COLO668 (cell line): ENCODE results near the gene TMBIM1.

Source experiments
- DNase-seq: peaks from one replicate; lab custom pipeline; 2025; ENCODE audit not compliant: unreplicated experiment; lab: John Stamatoyannopoulos, UW

TMBIM1 gene

DNA sequence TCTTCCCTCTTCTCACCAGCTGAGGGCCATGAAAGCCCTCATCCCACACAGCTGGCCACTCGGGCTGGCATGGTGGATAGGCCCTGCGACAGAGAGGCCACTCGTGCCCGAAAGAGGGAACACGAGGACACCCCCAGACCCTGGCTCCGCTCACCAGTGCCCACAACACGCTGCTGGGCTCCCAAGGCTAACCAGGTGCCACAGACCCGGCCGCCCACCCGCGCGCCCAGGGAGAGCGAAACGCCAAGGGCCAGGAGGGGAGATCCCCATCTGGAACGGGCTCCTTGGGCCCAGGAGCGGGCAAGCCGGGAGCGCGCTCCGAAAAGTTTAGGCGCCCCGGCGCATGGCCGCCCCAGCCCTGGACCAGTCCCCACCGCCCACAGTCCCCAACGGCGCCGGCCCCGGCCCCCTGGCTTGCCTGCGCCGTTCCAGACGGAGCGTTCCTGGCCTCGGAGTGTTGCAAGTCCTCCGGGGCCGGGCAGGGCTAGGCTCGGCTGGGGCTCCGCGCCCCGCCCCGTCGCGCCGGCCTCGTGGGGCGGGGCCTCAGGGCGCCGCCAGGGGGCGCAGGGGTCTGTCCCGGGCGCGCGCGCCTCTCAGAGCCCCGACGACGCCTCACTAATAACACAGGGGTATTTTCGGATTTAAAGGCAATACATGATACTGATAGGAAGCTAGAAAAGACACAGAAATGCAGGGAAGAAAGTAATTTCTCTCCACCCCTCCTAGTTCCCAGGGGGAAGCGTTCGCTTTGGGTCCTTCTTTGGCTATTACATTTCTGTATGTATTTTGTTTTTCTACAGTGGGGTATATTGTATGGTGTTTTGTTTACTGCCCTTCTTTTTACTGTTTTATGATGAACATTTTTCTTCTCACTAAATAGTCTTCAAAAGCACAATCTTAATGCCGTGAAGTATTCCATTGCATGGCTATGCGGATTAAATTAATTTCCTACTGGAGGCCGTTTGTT lies at the start of gene TMBIM1:
TMBIM1 (minus strand) TSS at position 456 of the 967 bp plus-strand sequence. CDS start 10,362 bp downstream, outside the sequence.
- peak; percentile 72 for DNase-seq

DNA sequence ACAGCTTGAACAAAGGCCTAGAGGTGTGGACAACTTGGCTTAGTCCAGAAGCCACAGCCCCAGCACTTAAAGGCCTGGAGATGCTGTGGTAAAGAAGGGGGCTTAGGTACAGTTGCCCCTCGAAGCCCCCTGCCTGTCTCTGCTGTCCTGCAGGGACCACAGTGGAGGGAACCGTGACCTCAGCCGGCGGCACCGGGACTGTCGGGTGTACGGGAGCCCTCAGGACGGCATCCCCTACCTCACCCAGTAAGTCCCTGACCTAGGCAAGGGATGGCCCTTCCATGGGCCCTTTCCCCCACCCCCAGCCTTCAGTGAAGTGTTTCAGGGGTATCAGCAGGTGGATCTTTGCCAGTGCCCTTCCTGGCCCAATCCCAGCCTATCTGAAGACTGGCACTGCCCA lies 49.1 kb upstream of the TMBIM1 start:
- DNase-seq = no peak

DNA sequence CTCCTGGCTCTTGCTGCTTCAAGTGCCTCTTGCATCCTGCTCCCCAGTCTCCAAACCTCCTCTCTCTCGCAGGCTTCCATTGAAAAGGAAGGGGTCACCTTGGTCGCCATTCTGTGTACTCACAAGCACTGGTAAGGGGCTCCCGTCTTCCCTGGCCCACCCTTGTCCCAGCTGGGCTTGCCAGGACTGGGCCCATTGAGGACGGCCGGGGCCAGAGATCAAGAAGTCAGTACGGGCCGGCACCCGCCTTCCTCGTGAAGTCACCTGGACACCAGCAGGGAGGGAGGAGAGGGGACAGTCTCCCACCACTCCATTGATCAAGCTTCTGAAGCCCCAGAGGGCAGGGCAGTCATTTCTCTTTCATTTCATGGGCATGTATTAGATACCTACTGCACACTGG lies 48.4 kb upstream of the TMBIM1 start:
- DNase-seq = no peak

- DNase-seq = no peak
Measured at GRCh38 chr2:218334531-218334930, 42.2 kb upstream of the TMBIM1 start.

DNA sequence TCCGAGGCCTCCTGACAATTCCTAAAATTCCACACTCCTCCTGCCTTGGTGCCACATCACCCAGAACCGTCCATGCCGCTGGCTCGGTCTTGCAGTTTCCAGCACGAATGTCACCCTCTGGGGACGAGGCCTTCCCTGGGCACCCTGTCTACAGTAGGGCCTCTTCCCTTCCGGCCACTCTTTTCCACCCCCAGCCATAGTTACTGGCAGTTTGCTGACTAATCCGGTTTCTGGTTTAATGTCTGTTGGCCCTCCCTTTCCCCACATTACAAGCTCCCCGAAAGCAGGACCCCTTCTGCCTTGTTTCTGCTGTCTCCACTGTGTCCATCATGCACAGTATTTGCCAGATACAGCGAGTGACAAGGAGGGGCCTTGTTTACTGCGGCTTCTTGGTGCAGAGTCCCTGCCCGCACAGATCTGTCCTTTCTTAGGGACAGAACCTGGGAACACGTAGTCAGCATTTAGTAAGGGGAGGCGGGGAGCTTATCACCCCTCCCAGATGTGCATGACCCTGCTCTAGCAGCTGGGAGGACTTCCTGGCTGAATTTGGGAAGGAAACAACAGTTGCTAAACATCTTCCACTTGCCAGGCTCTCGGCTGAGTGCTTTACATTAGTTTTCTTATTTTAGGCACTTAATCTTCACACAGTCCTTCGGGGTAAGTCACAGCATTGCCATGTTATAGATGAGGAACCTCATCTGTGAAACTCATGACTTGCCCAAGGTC lies 40.8 kb upstream of the TMBIM1 start:
- DNase-seq = no peak

- no peak for DNase-seq
Measured at GRCh38 chr2:218332288-218332687, 40.0 kb upstream of the TMBIM1 start.

- DNase-seq = no peak
Measured at GRCh38 chr2:218331745-218332144, 39.4 kb upstream of the TMBIM1 start.

DNA sequence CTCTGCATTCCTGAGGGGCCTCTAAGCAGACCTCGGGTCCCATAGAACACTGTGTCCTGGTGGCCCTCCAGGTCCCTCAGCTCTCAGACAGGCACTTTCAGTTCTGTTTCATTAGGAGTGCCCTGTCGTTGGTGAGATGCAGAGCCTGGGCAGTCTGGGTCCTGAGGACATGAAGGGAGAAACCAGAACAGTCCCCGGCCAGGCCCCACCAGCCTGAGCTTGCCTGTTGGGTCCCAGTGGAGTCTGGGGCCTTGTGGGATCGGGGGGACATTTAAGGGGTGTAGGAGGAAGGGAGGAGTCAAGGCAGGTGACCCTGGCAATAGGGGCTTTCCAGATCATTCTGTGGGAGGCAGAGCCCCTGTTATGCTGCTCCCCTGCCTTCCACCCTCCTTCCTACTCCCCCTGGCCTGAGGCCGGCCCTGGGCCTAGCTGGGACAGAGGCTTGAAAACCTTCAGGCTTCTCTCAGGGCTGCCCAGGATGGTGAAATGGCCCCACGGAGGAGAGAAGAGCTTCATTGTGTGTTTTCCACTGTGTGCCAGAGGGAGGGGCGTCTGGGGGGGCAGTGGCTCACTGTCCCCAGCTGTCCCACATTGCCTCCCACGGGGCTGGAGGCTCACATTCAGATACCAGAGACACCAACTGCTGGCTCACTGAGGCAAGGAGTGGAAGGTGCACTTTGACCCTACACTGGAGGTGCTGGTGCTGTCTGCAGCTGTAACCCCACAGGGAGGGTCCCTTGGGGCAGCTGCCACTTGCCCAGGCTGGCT lies 37.7 kb upstream of the TMBIM1 start:
- DNase-seq = no peak

DNA sequence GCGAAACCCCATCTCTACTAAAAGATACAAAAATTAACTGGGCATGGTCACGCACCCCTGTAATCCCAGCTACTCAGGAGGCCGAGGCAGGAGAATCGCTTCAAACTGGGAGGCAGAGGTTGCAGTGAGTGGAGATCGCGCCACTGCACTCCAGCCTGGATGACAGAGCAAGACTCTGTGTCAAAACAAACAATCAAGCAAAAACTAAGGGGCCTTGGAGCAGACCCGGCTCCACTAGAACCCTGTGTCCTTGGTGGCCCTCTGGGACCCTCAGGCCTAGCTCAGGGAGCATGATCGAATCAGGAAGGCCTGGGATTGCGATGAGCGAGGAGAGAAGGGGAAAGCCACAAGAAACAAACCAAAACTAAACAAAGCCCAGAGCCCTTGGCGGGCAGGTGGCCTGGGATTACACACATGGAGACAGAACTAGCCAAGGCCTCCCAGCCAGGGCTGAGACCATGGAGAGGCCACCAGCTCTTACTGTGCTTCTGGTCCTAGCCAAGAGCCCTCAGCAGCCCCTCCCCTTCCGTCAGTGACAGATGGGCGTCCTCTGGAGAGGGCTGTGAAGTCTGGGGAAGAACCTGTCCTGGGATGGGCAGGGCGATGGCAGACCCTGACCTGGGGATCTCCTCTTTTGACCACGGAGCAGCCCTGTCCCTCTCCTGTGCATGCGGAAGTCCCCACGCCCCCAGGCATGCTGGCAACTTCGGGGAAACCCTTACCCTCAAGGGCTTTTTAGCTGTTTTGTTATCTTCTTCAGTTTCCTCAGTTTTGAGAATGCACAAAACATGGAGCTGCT lies 36.9 kb upstream of the TMBIM1 start:
- no peak for DNase-seq

DNA sequence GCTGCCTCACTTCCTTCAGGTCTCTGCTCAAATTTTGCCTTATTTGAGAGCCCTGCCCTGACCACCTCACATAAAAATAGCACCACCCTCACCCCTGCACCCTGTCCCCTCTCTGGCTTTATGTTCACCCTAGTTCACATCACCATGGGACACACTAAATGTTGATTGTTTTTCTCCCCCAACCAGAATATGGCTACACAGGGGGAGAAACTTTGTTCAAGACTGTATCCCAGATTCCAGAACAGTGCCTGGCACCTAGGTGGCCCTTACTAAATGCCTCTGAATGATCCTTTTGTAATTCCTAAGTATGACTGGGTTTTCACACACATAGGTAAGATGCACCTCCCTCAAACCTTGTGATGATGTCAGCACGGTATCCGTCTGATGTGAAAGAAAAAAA lies 36.0 kb upstream of the TMBIM1 start:
- DNase-seq = no peak

DNA sequence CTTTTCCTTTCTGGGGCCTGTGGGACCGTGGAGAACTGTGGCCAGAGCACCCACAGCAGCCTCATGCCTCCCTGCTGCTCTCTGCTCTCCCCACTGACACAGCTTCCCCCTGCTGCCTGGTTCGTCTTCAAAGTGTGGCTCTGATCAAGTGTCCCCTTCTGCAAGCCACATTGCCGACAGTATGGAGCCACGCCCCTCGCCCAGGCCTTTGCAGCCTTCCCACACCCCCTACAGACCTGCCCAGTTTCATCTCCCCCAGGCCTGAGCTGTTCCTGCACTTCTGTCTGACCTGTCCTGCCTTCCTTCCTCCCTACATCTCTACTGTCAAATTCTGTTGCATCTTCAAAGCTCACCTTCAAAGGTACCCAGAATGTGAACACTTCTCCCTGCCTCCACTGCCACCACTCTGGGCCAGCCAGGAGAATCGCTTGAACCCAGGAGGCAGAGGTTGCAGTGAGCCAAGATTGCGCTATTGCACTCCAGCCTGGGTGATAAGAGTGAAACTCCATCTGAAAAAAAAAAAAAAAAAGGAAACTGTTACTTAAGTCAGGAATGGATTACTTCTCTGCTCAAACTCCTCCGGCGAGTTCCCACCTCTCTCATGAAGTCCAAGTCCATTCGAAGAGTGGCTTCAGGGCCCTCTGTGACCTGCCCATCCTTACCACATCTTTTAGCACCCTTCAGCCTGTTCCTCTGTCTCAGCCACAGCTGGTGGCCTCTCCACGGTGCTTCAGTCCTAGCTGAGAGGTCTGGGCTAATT lies 35.3 kb upstream of the TMBIM1 start:
- DNase-seq = no peak

GRCh38 chr2:218326315-218326714 lies 34.0 kb upstream of the TMBIM1 start:
- no peak for DNase-seq

- no peak for DNase-seq
Measured at GRCh38 chr2:218325566-218326160, 33.4 kb upstream of the TMBIM1 start.

DNA sequence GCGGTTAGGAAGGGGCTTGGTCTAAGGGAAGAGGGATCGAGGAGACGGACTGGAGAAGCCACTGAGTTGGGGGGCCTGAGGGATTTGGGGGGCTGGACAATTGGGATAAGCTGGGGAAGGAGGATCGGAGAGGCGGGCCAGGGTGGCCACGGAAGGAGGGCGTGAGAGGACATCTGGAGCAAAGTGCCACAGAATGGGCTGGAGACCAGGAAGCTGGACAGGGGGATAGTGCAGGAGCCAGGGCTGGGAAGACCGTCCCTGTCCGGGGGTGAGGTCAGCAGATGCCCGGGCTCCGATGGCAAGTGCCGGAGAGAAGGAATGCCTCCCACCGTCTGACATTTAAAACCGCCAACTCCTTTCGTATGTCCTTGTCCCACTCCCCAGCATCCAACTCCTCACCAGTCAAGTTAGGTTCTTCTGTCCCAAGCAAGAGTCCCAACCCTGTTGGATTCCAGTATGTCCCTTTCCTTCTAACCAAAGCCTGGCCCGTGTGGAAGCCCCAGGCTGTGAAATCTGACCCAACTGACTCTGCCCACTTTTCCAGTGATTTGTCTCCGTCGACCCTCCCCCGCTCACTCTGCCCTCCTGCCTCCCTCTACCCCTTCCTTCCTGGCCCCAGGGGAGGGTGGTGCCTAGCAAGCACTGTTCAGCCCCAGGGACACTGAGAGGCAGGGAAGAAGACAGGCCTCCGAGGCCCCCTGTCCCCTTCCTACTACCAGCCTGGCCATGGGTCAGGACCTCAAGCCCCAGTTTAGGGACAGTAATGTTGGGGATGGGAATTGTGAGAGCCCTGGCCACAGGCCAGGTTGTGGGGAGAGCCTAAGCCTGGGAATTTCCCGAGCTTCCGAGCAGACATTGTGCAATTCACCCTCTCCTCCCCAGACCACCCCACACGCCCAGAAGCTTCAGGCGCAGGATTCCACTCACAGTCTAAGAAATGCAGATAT lies 31.5 kb upstream of the TMBIM1 start:
- DNase-seq = peak; percentile 23

- peak; percentile 82 for DNase-seq
Measured at GRCh38 chr2:218322768-218323525, 30.6 kb upstream of the TMBIM1 start.

DNA sequence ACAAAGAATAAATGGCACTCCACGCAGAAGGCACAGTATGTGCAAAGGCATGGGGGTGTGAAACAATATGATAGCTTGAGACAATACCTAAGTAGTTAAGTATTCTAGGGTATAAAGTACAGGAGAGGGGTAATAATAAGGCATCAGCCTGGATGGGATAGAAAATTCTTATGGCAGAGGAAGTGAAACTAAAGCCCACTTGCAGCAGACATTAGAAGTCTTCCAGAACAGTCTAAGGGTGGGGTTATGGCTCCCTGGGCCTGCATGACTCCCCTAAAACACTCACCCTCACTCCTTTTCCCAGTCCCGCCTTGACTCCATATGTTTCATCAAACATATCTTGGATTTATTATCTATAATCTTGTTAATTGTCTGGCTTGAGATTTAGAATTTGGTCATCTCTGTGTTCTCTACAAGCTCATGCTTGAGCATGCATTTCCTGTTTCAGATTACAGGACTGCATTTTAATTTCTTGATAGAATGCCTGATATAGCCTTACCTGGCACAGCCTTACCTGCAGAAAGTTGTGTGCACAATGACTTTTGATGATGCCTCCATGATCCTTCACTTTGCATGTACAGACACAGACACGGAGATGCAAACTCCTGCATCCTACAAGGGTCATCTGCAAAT lies 28.5 kb upstream of the TMBIM1 start:
- DNase-seq = no peak

DNA sequence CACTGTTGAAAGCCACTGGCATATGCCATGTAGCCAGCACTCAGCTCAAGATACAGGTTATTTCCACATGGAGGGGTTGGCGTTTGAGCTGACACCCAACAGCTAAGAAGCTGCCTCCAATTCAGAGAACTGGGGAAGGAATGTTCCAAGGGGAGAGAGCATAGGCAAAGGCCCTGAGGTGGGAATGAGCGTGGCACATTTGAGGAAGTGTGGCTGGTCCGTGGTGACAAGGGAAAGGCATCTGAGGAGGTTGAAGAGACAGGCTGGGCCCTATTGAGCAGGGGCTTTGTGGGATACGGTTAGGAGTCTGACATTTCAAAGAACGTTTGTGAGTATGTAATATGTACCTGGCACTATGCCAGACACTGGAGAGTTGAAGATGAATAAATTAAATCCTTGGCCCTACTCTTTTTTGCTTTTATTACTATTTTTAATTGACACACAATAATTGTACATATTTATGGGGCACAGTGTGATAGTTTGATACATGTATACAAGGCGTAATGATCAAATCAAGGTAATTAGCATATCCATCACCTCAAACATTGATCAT lies 27.6 kb upstream of the TMBIM1 start:
- DNase-seq = no peak
